Inflammatory macrophage (primary cell): ENCODE data around the gene IZUMO2.
A peak's percentile ranks its signal among the peaks of the same experiment; 100 is the strongest.

ENCODE experiments used
- DNase-seq, 2 donors: peaks; one replicate each; pipeline ENCODE4 v3.0.0-alpha.2; 2020 to 2022
- total RNA-seq, 18 experiments: gene quantifications; one replicate each; lab custom pipeline; 2026; ENCODE audit warnings: mixed read lengths in 6 of 18, inconsistent platforms in 2 of 18; lab: John Stamatoyannopoulos, UW

Gene IZUMO2
- total RNA-seq: 0 to 0.10 (median 0) reads per million in 18 experiments

- no peak for DNase-seq
Observed at GRCh38 chr19:50162988-50163387, at the start of gene IZUMO2. Gene IZUMO2 (minus strand): TSS chr19:50163281. CDS start chr19:50163194, 87 bp downstream.

- no peak for DNase-seq
Observed at GRCh38 chr19:50210425-50210824, 47.3 kb upstream of the IZUMO2 start.

- DNase-seq: no peak
Observed at GRCh38 chr19:50209131-50209530, 46.0 kb upstream of the IZUMO2 start.

- DNase-seq: no peak
Observed at GRCh38 chr19:50207730-50208129, 44.6 kb upstream of the IZUMO2 start.

GRCh38 chr19:50206191-50206590, 43.1 kb upstream of the IZUMO2 start:
- DNase-seq: no peak

- DNase-seq: no peak
Observed at GRCh38 chr19:50205681-50206138, 42.6 kb upstream of the IZUMO2 start.

GRCh38 chr19:50204811-50205675, 42.0 kb upstream of the IZUMO2 start:
- no peak for DNase-seq

GRCh38 chr19:50204081-50204428, 41.0 kb upstream of the IZUMO2 start:
- DNase-seq: no peak

GRCh38 chr19:50203281-50204080, 40.4 kb upstream of the IZUMO2 start, which contains the start of gene MYH14:
Gene MYH14 (plus strand): TSS chr19:50203622. CDS start chr19:50210366, 6,744 bp downstream.
- peak in 1 of 2 donors; percentile 3 for DNase-seq

GRCh38 chr19:50202962-50203280, 39.8 kb upstream of the IZUMO2 start:
- DNase-seq: no peak

GRCh38 chr19:50202386-50202785, 39.3 kb upstream of the IZUMO2 start:
- no peak for DNase-seq

- no peak for DNase-seq
Observed at GRCh38 chr19:50199259-50199555, 36.1 kb upstream of the IZUMO2 start.

- no peak for DNase-seq
Observed at GRCh38 chr19:50198431-50199258, 35.6 kb upstream of the IZUMO2 start.

- no peak for DNase-seq
Observed at GRCh38 chr19:50197348-50197747, 34.3 kb upstream of the IZUMO2 start.

GRCh38 chr19:50196322-50196932, 33.3 kb upstream of the IZUMO2 start:
- DNase-seq: no peak

- DNase-seq: no peak
Observed at GRCh38 chr19:50195224-50195623, 32.1 kb upstream of the IZUMO2 start.

GRCh38 chr19:50192463-50193211, 29.6 kb upstream of the IZUMO2 start:
- DNase-seq: no peak

- DNase-seq: no peak
Observed at GRCh38 chr19:50191216-50191615, 28.1 kb upstream of the IZUMO2 start.

GRCh38 chr19:50190439-50190891, 27.4 kb upstream of the IZUMO2 start:
- no peak for DNase-seq

- no peak for DNase-seq
Observed at GRCh38 chr19:50189331-50189730, 26.2 kb upstream of the IZUMO2 start.

GRCh38 chr19:50187937-50188336, 24.9 kb upstream of the IZUMO2 start:
- no peak for DNase-seq

GRCh38 chr19:50184196-50184595, 21.1 kb upstream of the IZUMO2 start:
- DNase-seq: no peak
